GM18873 (cell line): Measurements from ENCODE around the gene ARIH1.

Experiments used
- ATAC-seq: cut with Tn5 transposase; IDR thresholded peaks from one replicate; pipeline ENCODE4 v1.9.1; 2021; ENCODE audit warnings: mild to moderate bottlenecking, moderate library complexity, moderate number of reproducible peaks; ENCODE audit not compliant: unreplicated experiment, low FRiP score

The ARIH1 gene

DNA sequence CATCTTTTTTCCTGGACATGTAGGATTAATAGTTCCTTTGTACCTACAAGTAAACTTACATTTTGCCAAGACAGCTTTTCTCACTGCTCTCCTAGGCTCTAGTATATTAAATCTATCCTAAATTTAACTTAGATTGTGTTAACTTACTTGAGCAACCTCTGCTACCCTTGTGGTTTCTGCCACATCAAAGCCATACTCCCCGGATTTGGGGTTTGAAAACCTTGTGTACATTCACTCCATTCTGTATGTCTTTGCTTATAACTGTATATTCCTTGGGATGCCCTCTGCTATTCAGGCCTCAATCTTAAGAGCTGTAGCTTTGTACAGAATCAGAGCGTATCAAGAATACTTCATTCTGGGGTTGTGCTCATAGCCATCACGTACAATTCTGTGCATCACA is 60.4 kb downstream of the ARIH1 start:
- no peak for ATAC-seq

DNA sequence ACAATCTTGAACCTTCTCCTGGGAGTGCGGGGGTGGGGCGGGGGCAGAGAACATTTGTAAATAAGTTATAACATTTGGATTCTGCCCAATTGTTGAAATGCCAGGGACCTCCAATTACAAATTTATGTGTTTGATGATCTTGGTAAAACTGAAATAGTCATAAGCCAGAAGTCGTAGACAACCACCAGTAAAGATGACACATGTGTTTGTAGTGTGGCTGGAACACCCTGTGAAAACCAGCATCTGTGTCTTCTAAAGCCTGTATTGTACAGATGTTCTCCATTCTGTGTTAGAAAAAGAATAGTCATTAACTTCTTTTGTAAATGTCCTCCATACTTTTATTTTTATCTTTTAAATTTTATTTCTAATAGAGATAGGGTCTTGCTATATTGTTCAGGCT is 61.8 kb downstream of the ARIH1 start:
- ATAC-seq, result no peak

- no peak for ATAC-seq
These were observed 62.4 kb downstream of the ARIH1 start for GRCh38 chr15:72536506-72536905.

GRCh38 chr15:72538931-72539330 is 64.8 kb downstream of the ARIH1 start:
- no peak for ATAC-seq

DNA sequence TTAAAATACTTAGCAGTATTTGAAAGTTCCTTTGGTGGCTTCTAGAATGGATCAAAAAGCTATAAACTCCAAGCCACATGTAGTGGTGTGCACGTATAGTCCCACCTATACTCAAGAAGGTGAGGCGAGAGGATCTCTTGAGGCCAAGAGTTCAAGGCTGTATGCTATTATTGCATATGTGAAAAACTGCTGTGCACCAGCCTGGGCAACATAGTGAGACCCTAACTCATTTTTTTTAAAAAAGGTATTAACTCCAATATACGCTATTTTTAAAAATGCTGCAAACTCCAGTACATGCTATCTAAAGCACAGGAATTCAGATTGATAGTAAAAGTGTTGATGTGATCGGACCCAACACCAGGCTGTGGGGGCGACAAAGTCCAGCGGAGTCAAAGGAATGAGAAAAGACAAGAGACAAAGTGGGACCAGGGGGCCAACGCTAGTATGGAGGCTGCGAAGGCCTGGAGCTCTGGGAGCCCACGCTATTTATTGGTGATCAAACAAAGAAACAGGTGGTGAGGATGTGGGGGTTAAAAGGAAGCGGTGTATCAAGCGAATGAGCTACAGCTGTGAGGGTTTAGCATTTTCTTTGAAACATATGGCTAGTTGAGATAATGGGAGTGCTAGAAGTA is 66.6 kb downstream of the ARIH1 start:
- ATAC-seq, result no peak

- ATAC-seq, result no peak
These were observed 67.5 kb downstream of the ARIH1 start for GRCh38 chr15:72541674-72542073.

DNA sequence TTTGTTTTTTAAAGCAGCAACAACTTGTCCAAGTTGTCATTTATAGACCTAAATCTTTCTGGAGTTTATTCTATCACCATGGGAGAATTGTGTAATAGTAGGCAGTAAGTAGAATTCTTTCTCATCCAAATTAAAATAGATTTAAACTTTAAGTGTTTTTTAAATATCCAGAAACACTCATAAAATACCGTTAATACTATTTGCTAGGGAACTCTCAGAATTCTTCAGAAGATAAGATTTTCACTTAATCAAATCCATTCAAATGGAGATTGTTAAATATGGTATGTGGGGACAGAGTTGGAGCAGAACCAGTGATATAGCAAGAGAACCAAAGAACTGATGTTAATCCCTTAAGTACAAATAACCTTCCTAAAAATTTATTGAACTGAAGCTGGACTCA is 71.0 kb downstream of the ARIH1 start:
- no peak for ATAC-seq

DNA sequence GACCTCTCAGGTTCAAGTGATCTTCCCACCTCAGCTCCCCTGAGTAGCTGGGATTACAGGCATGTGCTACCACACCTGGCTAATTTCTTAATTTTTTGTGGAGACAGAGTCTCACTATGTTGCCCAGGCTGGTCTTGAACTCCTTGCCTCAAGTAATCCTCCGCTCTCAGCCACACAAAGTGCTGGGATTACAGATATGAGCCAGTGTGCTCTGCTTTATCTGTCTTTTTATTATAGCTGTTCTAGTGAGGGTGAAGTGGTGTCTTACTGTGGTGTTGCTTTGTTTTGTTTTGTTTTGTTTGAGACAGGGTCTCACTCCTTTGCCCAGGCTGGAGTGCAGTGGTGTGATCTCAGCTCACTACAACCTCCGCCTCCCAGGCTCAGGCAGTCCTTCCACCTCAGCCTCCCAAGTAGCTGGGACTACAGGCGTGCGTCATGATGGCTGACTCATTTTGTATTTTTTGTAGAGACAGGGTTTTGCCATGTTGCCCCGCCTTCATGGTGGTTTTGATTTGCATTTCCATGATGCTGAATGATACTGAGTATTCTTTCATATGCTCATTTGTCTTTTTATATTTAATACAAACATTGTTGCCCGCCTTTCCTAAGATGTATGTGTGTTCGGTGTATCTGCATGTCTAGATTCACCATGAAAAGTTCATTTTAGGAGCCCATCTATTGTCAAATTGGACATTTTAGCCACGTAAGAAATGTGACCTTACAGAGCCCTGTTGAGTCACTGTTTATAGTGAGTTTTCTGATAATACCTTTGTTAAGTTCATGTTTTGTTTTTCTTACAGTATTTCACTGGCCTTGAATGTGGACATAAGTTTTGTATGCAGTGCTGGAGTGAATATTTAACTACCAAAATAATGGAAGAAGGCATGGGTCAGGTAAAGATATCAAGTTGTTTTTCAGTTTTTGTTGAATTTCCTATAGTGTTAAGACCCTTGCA is 80.6 kb downstream of the ARIH1 start:
- no peak for ATAC-seq

DNA sequence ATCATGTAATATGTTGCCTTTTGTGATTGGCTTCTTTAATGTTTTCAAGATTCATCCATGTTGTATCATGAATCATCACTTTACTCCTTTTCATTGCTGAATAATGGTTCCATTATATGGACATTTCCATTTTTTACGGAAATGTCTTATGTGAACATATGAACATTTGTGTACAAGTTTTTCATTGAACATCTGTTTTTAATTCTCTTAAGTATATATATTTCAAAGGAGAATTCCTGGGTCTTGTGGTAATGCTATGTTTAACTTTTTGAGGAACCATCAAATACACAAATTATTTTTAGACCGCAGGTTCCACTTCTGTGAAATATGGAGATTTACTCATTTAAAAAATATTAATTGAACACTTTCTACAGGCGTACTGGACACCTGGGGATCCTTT is 85.7 kb downstream of the ARIH1 start:
- ATAC-seq, result no peak

- ATAC-seq, result no peak
These were observed 86.3 kb downstream of the ARIH1 start for GRCh38 chr15:72560458-72560857.

- no peak for ATAC-seq
These were observed 88.3 kb downstream of the ARIH1 start for GRCh38 chr15:72562386-72562785.

GRCh38 chr15:72562878-72563277 is 88.7 kb downstream of the ARIH1 start:
- no peak for ATAC-seq

- ATAC-seq, result no peak
These were observed 90.0 kb downstream of the ARIH1 start for GRCh38 chr15:72564091-72564490.

DNA sequence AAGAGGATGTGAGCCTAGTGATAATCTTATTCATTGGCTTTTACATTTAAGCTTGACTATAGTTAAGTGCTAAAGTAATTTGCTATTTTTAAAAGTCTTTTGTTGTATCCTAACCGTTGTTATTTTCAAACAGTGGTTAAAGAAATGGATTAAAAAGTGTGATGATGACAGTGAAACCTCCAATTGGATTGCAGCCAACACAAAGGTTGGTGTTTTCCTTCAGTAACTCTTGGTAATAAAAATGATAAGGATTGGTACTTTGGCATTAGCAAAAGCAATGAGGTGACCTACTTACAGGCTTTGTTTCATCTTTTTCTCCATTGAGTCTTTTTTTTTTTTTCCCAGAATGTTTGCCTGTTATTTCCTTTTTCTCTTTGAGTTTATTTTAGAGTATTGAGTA is 92.8 kb downstream of the ARIH1 start:
- no peak for ATAC-seq

GRCh38 chr15:72570059-72570458 is 95.9 kb downstream of the ARIH1 start:
- ATAC-seq, result no peak

- no peak for ATAC-seq
These were observed 105.7 kb downstream of the ARIH1 start for GRCh38 chr15:72579814-72580213.

DNA sequence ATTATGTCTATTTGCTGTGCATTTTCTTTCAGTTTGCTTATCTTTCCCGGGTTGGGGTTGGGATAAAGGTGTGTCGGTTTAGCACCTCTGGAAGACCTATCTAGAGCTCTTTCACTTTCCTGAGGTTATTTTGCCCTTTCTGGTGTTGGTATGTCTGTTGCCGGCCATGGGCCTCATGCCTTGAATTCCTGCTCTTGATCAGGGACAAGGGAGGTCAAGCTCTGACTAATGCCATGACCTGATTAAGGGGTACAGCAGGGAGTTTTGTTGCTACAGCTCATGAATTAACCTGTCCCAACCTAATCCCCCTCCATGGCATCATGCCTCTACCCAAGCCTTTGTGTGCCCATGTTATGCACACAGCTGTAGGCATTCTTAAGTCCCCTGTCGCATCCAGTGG is 109.9 kb downstream of the ARIH1 start:
- no peak for ATAC-seq

- ATAC-seq, result no peak
These were observed 110.9 kb downstream of the ARIH1 start for GRCh38 chr15:72585025-72585424.

DNA sequence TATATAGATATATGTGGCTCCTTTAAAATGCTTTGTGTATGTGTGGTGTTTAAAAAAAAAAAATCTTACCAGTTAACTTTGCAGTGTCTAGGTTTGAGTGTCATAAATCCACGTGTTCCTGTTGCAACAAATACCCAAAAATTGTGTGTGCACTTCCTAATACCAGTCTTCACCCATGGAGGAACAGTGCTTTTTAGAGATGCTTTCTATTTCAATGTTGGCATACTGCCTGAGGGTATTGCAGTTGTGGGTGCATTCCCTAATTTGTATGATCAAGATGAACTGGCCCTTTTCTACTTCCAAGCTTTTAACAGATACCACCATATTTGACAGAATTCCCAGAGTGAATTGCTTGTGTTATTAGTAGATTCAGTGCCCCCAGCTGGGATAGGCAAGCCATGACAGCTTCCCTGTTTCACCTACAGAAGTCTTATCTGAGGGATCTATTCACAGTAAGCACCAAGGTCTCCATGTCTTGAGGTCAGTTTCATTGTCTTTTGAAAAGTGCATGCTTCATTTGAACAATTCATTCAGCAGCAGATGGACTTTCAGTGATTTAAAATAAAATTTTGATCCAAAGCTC is 111.4 kb downstream of the ARIH1 start:
- no peak for ATAC-seq

GRCh38 chr15:72588096-72588495 is 114.0 kb downstream of the ARIH1 start:
- ATAC-seq, result no peak

GRCh38 chr15:72590427-72590826 is 116.3 kb downstream of the ARIH1 start:
- no peak for ATAC-seq

DNA sequence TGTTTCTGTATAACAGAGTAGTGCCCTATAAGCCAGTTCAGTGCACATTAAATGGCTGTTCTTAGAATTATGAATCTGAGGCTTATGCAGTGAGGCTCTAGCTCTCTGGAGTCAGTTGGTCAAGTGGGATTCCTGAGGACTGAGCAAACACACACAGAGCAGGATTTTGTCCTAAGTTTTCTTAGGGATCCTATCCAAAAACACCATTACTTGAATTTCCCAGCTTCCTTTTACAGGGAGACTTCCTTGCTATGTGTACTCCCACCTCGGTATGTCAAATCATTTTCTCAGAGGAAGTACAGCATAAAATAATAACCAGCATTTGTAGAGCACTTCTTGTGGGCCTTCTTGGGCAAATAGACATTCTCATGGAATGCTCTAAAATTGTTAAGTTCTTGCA is 117.2 kb downstream of the ARIH1 start:
- ATAC-seq, result no peak
